GM21737 (cell line): ENCODE measurements around the gene NELFCD.
"Not testable (repeated sequence)": the region's sequence is repeated elsewhere in the genome, so short reads cannot be mapped to it uniquely, and the experiment has no call there.

ENCODE experiments used
- ATAC-seq: cut with Tn5 transposase; IDR thresholded peaks from one replicate; pipeline ENCODE4 v1.9.1; 2021; ENCODE audit warnings: mild to moderate bottlenecking, moderate library complexity; ENCODE audit not compliant: unreplicated experiment

The NELFCD gene, protein sequence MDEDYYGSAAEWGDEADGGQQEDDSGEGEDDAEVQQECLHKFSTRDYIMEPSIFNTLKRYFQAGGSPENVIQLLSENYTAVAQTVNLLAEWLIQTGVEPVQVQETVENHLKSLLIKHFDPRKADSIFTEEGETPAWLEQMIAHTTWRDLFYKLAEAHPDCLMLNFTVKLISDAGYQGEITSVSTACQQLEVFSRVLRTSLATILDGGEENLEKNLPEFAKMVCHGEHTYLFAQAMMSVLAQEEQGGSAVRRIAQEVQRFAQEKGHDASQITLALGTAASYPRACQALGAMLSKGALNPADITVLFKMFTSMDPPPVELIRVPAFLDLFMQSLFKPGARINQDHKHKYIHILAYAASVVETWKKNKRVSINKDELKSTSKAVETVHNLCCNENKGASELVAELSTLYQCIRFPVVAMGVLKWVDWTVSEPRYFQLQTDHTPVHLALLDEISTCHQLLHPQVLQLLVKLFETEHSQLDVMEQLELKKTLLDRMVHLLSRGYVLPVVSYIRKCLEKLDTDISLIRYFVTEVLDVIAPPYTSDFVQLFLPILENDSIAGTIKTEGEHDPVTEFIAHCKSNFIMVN

DNA sequence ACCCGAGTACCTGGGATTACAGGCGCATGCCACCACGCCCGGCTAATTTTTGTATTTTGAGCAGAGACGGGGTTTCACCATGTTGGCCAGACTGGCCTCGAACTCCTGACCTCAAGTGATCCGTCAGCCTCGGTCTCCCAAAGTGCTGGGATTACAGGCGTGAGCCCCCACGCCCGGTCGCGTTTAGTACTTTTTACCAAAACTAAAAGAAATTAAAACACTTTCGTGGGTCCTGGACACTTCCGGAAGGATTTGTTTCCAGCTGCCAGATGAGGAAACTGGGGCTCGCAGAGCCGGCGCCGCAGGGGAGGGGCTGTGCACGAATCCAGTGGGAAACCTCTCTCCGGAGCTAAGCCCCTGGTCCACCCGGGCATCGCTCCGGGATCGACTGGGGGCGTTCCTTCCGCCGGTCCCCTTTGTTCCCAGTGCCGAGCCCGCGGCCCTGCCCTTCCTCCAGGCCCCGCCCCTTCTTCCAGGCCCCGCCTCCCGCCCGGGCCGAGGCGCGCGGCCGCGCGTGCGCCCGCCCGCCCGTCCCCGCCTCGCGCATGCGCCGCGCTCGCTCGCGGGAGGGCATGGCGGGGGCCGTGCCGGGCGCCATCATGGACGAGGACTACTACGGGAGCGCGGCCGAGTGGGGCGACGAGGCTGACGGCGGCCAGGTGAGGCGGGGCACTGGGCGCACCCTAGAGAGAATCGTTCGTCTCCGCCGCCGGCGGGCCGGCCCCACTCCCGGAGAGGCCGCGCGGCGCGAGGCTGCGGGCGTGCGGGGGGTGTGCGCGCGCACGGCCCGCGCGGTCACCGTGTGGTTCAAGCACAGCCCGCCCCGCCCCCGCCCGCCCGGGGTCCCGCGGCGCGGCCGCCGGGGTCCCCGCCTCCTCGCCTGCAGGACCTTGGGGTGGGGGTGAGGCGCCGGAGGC is at the start of gene NELFCD:
Gene NELFCD (plus strand): TSS at position 546 of the 917 bp plus-strand sequence. CDS start 54 bp downstream, at position 600.
- peak; percentile 80 for ATAC-seq

DNA sequence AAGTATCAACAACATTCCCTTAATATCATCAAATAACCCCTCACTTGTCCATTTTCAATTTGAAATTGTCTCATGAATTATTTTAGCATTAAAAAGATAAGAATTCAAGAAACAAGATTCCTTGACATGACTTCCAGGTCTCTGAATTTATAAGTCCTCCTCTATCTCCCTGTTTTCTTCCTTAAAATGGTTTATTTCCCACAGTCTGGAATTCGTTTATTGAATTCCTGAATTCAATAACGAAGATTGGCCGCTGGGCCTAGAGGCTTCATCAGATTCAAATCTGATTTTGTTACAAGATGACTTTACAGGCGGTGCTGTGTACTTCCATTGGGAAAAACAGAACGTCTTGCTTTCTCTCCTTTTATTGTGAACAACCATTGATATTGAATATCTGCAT is 48.9 kb upstream of the NELFCD start:
- ATAC-seq = no peak

DNA sequence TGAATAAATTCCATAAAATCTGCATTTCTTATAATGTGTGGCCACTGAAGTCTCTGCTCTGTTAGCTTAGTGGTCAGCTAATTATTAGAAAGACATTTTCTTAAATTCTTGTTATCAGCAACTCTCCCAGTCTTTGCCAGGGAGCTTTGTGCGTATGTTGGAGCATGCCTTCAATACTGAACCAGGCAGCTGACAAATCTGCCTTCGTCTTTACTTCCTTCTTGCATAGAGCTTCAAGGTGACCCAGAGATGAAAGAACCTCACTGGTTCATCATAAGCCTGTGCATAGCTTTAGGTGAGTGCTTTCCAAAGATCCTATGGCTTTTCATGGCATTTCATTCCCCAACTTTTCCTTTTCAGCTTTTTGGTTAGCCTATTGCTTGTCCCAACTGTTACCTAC is 43.0 kb upstream of the NELFCD start:
- ATAC-seq = no peak

DNA sequence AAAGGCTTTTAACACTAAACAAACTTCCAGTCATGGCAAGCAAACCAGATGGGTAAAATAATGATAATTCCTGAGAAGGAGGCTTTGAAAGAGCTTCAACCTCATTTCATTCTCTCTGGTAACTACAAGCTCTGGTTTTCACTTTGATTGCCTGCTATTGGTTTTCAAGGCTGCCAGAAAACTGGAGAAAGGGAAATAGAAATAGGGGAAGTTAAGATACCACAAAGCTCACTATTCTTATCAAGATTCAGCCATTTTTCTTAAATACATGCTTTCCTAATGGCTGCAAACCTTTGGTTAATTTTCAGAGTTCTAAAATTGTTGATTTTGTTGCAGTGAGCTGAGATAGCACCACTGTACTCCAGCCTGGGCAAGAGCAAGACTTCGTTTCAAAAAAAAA is 42.5 kb upstream of the NELFCD start:
- ATAC-seq = no peak

DNA sequence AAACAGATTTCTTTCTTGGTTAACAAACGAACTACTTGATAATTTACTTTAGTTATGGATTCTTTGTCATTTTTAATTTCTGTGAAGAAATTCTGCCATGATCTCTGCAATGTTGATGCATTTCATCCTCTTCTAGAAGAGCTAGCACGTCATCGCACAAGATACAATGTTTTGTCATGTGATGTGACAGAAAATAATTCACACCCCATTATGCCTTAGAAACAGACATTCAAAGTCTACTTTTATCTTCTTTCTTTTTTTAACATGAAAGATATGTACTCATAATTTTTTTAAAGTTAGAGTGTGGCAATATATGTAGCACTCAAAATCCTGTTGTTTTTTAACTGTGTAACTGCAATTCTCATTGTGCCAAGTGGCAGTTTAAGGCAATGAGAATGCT is 39.6 kb upstream of the NELFCD start:
- no peak for ATAC-seq

DNA sequence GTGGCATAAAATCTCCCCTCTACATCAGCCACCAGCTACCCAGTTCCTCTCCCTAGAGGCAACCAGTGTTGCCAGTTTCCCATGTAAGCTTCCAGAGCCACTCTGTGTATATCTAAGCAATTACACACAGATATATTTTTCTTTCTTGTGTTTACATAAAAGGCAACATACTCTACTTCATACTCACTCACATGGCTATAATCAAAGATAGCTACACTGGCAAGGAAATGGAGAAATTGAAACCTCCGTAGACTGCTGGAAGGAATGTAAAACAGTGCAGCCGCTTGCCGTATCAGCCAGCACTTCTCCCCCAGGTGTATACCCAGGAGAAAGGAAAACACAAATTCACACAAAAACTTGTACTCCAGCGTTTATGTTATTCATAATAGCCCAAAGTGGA is 38.5 kb upstream of the NELFCD start:
- no peak for ATAC-seq

DNA sequence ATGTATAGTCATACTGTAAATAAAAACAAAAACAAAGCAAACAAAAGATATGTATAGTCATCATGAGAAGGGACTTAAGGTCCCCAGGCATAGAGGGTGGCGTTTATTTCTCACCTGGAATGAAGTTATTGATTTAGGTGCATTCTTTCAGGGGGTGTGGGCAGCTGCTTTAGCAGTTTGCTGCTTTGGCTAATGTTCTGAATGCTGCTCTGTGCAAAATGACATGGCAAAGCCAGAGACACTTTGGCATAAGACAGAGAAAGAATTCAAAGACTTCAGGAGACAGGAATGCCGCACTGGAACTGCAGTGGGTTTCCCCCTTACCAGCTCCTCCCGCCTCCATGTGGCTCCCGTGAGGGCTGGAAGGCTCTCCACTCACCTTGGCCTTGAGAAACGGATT is 36.4 kb upstream of the NELFCD start:
- ATAC-seq = no peak

DNA sequence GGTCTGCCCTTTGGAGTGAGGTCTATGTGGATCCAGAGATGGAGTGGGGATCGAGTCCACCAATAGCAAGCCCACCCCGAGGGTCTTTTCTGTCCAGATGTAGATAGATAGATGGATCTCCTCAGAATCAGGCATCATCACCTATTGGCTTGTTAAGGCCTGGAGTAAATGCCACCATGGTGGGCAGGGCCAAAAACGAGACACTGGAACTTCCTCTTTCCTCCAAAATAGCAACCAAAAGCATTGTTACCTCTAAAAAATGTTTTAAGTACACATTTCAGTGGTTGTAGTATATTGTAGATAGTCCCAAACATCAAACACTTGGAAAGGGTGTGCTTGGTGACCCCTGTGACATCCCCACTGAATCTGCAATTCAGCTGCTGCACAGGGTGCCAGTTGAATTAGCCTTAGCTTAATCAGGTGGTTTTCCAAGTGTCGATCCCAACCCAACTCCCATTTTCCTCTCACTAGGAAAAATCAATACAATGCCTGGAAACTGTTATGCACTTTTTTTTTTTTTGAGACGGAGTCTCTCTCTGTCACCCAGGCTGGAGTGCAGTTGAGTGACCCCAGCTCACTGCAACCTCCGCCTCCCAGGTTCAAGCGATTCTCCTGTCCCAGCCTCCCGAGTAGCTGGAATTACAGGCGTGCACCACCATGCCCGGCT is 35.0 kb upstream of the NELFCD start:
- no peak for ATAC-seq

DNA sequence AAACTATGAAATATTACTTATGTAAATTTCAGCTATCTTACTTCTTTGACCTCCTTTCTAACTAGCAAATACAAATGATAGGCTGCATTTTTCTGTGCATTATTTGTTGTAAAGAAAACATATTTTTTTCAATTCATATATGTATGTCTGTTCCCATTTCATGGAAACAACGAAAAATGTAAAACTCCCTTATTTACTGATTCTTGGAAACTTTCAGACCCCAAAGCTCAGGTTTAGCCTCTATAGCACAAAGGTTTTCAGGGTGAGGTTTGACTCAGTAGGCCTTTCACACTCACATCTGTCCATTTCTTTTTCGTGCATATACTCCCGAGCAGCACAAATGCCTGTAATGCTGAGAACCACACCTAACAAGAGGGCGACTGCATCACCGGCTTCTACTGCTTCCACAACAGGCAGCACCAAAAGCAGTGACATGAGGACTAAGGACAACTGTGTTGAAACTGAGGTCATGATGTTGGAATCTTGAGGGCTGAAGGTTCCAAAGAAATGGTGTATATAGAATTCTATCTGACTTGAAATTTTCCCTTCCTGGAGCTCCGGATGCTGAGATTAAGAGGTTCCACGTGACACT is 33.2 kb upstream of the NELFCD start:
- not testable (repeated sequence) for ATAC-seq

DNA sequence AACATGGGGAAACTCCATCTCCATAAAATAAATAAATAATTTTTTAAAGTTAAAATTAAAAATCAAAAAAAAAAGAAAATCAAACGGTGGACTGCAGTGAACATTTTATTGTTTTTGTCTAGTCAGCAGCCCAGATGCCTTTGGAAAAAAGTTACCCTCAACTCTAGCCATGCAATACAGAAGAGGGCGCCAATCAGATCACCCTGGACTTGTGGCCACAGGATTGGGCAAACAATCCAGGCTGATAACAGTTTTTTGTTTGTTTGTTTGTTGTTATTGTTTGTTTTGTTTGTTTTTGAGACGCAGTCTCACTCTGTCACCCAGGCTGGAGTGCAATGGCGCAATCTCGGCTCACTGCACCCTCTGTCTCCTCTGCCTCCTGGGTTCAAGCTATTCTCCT is 30.5 kb upstream of the NELFCD start:
- no peak for ATAC-seq

DNA sequence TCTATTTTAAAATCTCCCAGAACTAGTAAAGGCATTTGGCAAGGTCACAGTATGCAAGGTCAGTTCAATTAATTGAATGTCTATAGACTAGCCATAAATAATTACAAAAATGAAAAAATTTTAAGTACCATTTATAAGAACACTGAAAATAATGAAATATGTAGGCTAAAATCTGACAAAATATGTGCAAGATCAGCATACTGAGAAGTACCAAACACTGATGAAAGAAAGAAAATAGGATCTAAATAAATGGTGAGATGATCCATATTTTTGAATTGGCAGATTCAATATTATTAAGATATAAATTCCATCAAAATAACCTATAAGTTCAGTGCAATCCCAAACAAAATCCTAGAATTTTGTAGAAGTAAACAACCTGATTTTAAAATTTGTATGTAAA is 28.0 kb upstream of the NELFCD start:
- no peak for ATAC-seq

DNA sequence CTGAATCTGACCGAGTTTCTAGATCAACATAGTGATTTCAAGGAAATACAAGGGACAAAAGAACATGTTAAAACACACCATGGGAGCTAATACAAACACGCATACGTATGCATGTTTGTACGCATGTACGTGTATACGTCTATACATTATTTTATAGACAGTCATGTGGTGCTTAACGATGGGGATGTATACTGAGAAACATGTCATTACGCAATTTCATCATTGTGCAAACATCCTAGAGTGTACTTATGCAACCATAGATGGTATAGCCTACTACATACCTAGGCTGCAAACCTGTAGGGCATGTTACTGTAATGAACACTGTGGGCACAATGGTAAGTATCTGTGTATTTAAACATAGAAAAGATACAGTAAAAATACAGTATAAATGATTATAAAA is 25.0 kb upstream of the NELFCD start:
- ATAC-seq = no peak

DNA sequence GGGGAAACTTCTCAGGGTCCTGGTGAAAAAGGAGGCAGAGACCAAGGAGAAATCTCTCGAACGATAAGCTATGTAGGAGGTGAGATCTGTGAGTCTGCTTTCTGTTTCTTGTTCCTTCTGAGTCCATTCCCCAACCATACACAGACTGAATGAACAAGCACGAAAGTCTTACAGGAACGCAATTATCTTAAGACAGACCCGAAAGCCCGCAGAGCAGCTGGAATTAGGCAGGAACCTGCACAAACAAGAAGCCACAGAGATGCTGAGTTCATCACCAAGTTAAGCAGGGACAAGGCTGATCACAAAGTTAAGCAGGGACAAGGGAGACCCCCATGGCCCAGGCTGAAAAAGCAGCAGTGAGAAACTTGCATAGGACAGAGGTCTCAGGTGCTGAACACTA is 21.4 kb upstream of the NELFCD start:
- ATAC-seq = no peak

DNA sequence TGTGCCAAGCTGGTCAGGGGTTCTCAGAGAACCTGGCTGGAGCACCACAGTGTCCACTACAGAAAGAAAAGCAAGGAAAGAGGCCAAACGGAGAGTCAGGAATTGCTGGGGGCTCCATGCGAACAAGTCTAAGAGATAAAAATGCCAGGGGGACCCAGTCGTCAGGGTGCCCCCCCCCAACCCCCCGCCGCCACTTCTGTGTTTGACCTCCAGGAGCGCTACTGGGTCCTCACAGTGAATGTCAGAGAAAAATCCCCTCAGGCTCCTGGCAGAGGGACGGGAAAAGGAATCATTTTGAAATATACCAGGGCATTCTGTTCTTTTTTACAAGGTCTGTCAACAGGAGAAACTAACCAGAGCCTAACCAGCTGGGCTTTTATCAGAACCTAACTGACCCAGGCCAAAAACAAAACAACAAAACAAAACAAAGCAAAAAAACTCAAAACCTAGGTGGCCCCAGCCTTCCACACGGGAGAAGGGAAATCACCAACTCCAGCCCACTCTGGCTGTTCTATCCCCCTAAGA is 17.9 kb upstream of the NELFCD start:
- no peak for ATAC-seq

DNA sequence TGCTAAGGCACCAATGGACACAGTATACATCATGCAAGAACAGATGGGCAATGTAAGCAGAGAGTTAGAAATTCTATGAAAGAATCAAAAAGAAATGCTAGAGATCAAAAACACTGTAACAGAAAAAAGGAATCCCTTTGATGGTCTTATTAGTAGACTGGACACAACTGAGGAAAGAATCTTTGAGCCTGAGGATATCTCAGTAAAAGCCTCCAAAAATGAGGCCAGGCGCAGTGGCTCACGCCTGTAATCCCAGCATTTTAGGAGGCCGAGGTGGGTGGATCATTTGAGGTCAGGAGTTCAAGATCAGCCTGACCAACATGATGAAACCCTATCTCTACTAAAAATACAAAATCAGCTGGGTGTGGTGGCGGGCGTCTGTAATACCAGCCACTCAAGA is 17.1 kb upstream of the NELFCD start:
- not testable (repeated sequence) for ATAC-seq

DNA sequence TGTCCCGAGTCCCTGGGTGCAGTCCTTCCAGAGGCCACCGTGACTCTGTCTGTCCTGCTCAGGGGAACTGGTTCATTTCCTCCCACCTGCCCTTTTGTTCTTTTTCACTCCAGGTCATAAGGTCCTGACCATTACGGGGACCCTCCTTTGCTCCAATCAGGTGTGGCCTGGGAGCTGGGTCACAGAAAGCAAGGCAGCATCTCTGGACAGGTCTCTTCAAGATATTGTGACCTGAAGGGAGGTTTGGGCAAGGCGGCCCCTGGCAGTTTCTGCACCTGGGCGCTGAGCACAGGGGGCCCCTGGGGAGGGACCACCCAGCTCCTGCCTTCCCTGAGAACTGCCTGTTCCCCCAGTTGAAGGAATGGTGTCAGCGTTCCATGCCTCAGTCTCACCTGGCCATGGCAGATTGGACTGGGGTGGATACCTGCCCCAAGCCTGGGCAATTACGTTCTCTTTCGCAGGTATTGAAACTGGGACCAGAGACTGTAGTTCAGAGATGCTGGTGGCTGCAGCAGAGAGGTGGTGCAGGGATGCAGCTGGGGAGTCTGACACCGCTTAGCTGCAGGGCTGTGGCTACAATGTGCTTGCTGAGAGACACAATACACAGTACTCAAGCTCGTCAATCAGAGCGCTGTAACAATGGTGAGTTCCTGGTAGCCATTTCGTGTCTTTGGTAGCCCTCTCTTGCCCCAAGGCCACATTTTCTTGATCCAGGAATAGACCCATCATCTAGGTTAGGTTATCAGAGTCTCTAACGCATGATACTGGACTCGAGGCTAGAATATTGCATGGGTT is 15.6 kb upstream of the NELFCD start:
- ATAC-seq = no peak

DNA sequence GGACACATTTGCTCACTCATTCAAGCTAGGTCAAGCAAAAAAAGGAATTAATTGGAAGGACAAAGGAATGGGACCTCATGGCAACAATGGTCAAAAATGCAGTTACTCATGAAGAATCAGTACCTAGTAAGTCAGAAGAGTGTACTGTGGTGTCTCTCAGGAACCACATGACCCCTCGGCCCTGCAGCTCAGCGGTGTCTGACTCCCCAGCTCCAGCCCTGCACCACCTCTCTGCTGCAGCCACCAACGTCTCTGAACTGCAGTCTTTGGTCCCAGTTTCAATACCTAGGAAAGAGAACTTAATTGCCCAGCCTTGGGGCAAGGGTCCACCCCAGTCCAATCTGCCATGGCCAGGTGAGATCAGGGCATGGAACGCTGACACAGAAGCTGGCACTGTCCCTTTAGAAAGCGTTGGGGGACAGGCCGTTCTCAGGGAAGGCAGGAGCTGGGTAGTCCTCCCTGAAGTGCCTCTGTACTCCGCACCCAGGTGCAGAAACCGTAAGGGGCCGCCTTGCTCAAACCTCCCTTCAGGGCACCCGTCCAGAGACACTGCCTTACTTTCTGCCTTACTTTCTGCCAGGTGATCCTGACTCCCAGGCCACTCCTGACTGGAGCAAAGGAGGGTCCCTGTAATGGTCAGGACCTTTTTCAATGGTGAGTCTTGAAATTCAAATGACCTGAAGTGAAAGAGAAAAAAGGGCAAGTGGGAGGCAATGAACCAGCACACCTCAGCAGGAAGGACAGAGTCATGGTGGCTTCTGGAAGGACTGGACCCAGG is 13.2 kb upstream of the NELFCD start:
- no peak for ATAC-seq

DNA sequence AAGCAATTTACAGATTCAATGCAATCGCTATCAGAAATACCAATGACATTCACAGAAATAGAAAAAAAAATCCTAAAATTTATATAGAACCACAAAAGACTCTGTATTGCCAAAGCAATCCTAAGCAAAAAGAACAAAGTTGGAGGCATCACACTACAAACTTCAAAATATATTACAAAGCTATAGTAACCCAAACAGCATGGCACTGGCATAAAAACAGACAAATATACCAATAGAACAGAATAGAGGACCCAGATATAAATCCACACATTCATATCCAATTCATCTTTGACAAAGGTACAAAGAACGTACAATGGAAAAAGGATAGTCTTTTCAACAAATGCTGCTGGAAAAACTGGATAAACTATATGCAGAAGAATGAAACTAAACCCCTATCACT is 11.6 kb upstream of the NELFCD start:
- ATAC-seq = no peak

DNA sequence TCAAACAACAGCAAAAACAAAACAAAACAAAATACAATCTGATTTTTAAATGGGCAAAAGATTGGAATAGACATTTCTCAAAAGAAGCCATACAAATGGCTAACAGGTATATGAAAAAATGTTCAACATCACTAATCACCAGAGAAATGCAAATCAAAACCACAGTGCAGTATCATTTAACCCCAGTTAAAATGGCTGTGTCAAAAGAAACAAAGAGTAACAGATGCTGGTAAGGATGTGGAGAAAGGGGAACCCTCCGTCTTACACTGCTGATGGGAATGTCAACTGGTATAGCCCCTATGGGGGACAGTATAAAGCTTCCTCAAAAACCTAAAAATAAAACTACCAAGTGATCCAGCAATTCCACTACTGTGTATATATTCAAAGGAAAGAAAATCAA is 10.9 kb upstream of the NELFCD start:
- ATAC-seq = no peak
